ENCODE data around the gene CEPT1.

- TF ChIP-seq YY1 (IDR thresholded peaks at IDR 0.05; ENCODE audit: insufficient read depth, insufficient read length) (no peak), ZNF274 (IDR thresholded peaks at IDR 0.05; ENCODE audit: low read depth, low read length) (no peak), SUZ12 (IDR thresholded peaks at IDR 0.05; ENCODE audit: extremely low read depth, insufficient read depth, insufficient read length) (no peak)
Observed at GRCh38 chr1:111205714-111206050, 65.7 kb downstream of the CEPT1 start.

Measured in NT2/D1 (cell line).